ENCODE measurements around the gene IFITM2.
"Not testable (repeated sequence)": the region's sequence is repeated elsewhere in the genome, so short reads cannot be mapped to it uniquely, and the experiment has no call there.

Gene IFITM2

GRCh38 chr11:293852-294661, 13.6 kb upstream of the IFITM2 start:
- DNase-seq, result no peak

GRCh38 chr11:294780-295179, 12.8 kb upstream of the IFITM2 start:
- DNase-seq, result no peak

GRCh38 chr11:295351-296170, 12.1 kb upstream of the IFITM2 start:
- no peak for DNase-seq

GRCh38 chr11:296171-297050, 11.2 kb upstream of the IFITM2 start:
- DNase-seq, result no peak

GRCh38 chr11:297051-297585, 10.5 kb upstream of the IFITM2 start:
- no peak for DNase-seq

- DNase-seq, result no peak
These were observed 9.8 kb upstream of the IFITM2 start for GRCh38 chr11:297586-298405.

- no peak for DNase-seq
These were observed 9.1 kb upstream of the IFITM2 start for GRCh38 chr11:298406-299065.

- no peak for DNase-seq
These were observed 8.3 kb upstream of the IFITM2 start, which contains the start of gene IFITM5 for GRCh38 chr11:299081-299891. Gene IFITM5 (minus strand): TSS chr11:299526. CDS start chr11:299490, 36 bp downstream.

- DNase-seq, result no peak
These were observed 7.5 kb upstream of the IFITM2 start for GRCh38 chr11:299951-300735.

- DNase-seq, result no peak
These were observed 4.3 kb upstream of the IFITM2 start for GRCh38 chr11:303363-303762.

- no peak for DNase-seq
These were observed 3.5 kb upstream of the IFITM2 start for GRCh38 chr11:304061-304506.

- DNase-seq, result peak in 1 of 2 experiments; percentile 14
These were observed 2.4 kb upstream of the IFITM2 start for GRCh38 chr11:304915-305843.

- no peak for DNase-seq
These were observed 1.8 kb upstream of the IFITM2 start for GRCh38 chr11:305844-306211.

- no peak for DNase-seq
These were observed 808 bp upstream of the IFITM2 start for GRCh38 chr11:306645-307371.

GRCh38 chr11:308740-309665, 1.4 kb downstream of the IFITM2 start:
- not testable (repeated sequence) for DNase-seq

GRCh38 chr11:309979-310572, 2.5 kb downstream of the IFITM2 start:
- DNase-seq, result not testable (repeated sequence)
